ENCODE measurements around the gene FAAP20.

The FAAP20 gene

GRCh38 chr1:2228157-2228594, 33.6 kb upstream of the FAAP20 start, which contains the start of gene SKI:
TSS of gene SKI (plus strand) at chr1:2228319. CDS start at chr1:2228767, 448 bp downstream.
- peaks cover 38% of the 10 kb centered on the region for H3K4me1 Mint-ChIP-seq
- peak within 1 kb of the TSS; percentile 88 for H3K27ac Mint-ChIP-seq
- no peaks in the 10 kb centered on the region for H3K9me3 Mint-ChIP-seq
- H3K27me3 Mint-ChIP-seq (ENCODE audit: low read depth, poor library complexity): peaks cover 3% of the 10 kb centered on the region
- TF ChIP-seq CTCF (IDR thresholded peaks at IDR 0.05): no peak
- H3K36me3 Mint-ChIP-seq (ENCODE audit: low read depth): no peaks in the 10 kb centered on the region
- no peak for DNase-seq
- H3K4me3 Mint-ChIP-seq: peak within 1 kb of the TSS; percentile 96

GRCh38 chr1:2227346-2228156, 33.0 kb upstream of the FAAP20 start:
- TF ChIP-seq CTCF (IDR thresholded peaks at IDR 0.05): no peak
- Mint-ChIP-seq H3K27ac (no peak overlapping the region), H3K9me3 (no peaks in the 10 kb centered on the region), H3K4me3 (peak overlapping the region; percentile 71), H3K36me3 (ENCODE audit: low read depth) (no peaks in the 10 kb centered on the region), H3K4me1 (peaks cover 38% of the 10 kb centered on the region), H3K27me3 (ENCODE audit: low read depth, poor library complexity) (peaks cover 3% of the 10 kb centered on the region)
- DNase-seq: peak; percentile 96

GRCh38 chr1:2226525-2227345, 32.2 kb upstream of the FAAP20 start:
- Mint-ChIP-seq H3K27ac (peak overlapping the region; percentile 77), H3K9me3 (no peaks in the 10 kb centered on the region), H3K4me1 (peaks cover 30% of the 10 kb centered on the region), H3K27me3 (ENCODE audit: low read depth, poor library complexity) (peaks cover 3% of the 10 kb centered on the region), H3K36me3 (ENCODE audit: low read depth) (no peaks in the 10 kb centered on the region), H3K4me3 (peak overlapping the region; percentile 85)
- peak; percentile 54 for DNase-seq
- TF ChIP-seq CTCF (IDR thresholded peaks at IDR 0.05): no peak

GRCh38 chr1:2224631-2225428, 30.3 kb upstream of the FAAP20 start:
- Mint-ChIP-seq H3K27ac (no peak overlapping the region), H3K4me1 (peaks cover 26% of the 10 kb centered on the region), H3K9me3 (no peaks in the 10 kb centered on the region), H3K4me3 (no peak overlapping the region), H3K36me3 (ENCODE audit: low read depth) (no peaks in the 10 kb centered on the region), H3K27me3 (ENCODE audit: low read depth, poor library complexity) (no peaks in the 10 kb centered on the region)
- TF ChIP-seq CTCF (IDR thresholded peaks at IDR 0.05): no peak
- DNase-seq: no peak

GRCh38 chr1:2224170-2224584, 29.6 kb upstream of the FAAP20 start:
- no peak for TF ChIP-seq CTCF (IDR thresholded peaks at IDR 0.05)
- peaks cover 3% of the 10 kb centered on the region for H3K9me3 Mint-ChIP-seq
- DNase-seq: no peak

More at GRCh38 chr1:2224170-2224584, 29.6 kb upstream of the FAAP20 start:
- Mint-ChIP-seq H3K4me1 (peaks cover 22% of the 10 kb centered on the region), H3K4me3 (no peak overlapping the region), H3K27me3 (ENCODE audit: low read depth, poor library complexity) (no peaks in the 10 kb centered on the region), H3K36me3 (ENCODE audit: low read depth) (no peaks in the 10 kb centered on the region), H3K27ac (no peak overlapping the region)
